Body of pancreas (tissue), 4 donors: ENCODE measurements around the gene R3HDM2.

Experiments used
- CTCF ChIP-seq, 7 experiments: fragments of 450-650 bp in 4 of 7; fragments of 200-600 bp in 3 of 7; sonication (generic) in 3 of 7; IDR thresholded peaks; one replicate each; pipeline ENCODE4 v1.5.1; 2016 to 2019; ENCODE audit warnings: antibody characterized with exemption in 7 of 7
- POLR2A ChIP-seq, 3 donors: fragments of 450-650 bp; IDR thresholded peaks; one replicate each; pipeline ENCODE4 v1.6.1; 2016; ENCODE audit warnings: antibody characterized with exemption in 3 of 3, mild to moderate bottlenecking in 2 of 3

- TF ChIP-seq POLR2A (IDR thresholded peaks at IDR 0.05) (no peak), CTCF (IDR thresholded peaks at IDR 0.05) (no peak)
Measured at GRCh38 chr12:57323416-57323815, 107.4 kb downstream of the R3HDM2 start.
